A549 (cell line): Measurements from ENCODE around the gene EPHB6.

Experiments
- POLR2A ChIP-seq: IDR thresholded peaks from 2 replicates; pipeline ENCODE4 v1.6.1; 2012; ENCODE audit warnings: mild to moderate bottlenecking, low read length
- RNF2 ChIP-seq: fragments of 200-600 bp; sonication (generic); IDR thresholded peaks from 2 replicates; pipeline ENCODE4 v1.6.1; 2016; ENCODE audit warnings: low read depth, mild to moderate bottlenecking, antibody characterized with exemption, moderate library complexity, borderline replicate concordance
- SREBF2 ChIP-seq: fragments of 450-650 bp; IDR thresholded peaks from 2 replicates; pipeline ENCODE4 v1.6.1; 2014; ENCODE audit warnings: mild to moderate bottlenecking, moderate library complexity
- TF ChIP-seq, protein P1 (sequence below): fragments of >200 bp; sonication (Bioruptor Twin); formaldehyde crosslinking; IDR thresholded peaks from 3 replicates; pipeline ENCODE4 v1.5.1; 2016

DNA sequence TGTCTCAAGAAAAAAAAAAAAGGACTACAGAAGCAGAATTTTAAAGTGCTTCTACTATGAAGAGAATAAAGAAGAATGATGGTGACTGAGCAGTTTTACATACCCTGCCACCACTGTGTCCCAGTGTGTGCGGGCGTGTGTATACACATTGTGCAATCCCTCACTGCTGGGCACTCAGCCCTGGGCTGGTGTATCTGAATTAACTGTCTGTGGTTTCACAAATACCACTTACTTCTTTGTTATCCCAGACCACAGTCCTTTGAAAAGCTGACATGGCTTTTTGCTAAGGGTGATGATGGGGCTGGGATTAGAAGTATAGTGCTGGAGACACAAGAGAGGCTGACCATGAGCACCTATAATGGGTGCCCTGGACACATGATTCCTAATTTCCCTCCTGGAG, 51.8 kb downstream of the EPHB6 start:
- TF ChIP-seq, protein P1, sequence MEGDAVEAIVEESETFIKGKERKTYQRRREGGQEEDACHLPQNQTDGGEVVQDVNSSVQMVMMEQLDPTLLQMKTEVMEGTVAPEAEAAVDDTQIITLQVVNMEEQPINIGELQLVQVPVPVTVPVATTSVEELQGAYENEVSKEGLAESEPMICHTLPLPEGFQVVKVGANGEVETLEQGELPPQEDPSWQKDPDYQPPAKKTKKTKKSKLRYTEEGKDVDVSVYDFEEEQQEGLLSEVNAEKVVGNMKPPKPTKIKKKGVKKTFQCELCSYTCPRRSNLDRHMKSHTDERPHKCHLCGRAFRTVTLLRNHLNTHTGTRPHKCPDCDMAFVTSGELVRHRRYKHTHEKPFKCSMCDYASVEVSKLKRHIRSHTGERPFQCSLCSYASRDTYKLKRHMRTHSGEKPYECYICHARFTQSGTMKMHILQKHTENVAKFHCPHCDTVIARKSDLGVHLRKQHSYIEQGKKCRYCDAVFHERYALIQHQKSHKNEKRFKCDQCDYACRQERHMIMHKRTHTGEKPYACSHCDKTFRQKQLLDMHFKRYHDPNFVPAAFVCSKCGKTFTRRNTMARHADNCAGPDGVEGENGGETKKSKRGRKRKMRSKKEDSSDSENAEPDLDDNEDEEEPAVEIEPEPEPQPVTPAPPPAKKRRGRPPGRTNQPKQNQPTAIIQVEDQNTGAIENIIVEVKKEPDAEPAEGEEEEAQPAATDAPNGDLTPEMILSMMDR, result no peak
- TF ChIP-seq SREBF2 (no peak), POLR2A (no peak), RNF2 (no peak)
